IgD-negative memory B cell (primary cell): ENCODE data around the gene NPR1. TPM values are rescaled to one million over a fixed set of nuclear protein-coding genes. Genes with fewer than 3 reads are reported as not detected.

Source experiments
- H3K27ac Mint-ChIP-seq, 3 donors: one replicate each; pipeline ENCODE4 v1.8.0; 2020 to 2022; ENCODE audit warnings: mild to moderate bottlenecking in 3 of 3, mixed read lengths in 3 of 3, moderate library complexity in 1 of 3
- H3K27me3 Mint-ChIP-seq: one replicate; pipeline ENCODE4 v1.8.0; 2021; ENCODE audit warnings: mixed read lengths
- H3K36me3 Mint-ChIP-seq: one replicate; pipeline ENCODE4 v1.8.0; 2020; ENCODE audit warnings: mild to moderate bottlenecking, mixed read lengths
- H3K4me1 Mint-ChIP-seq, 3 donors: one replicate each; pipeline ENCODE4 v1.8.0; 2020 to 2022; ENCODE audit warnings: mixed read lengths in 3 of 3, mild to moderate bottlenecking in 1 of 3
- H3K4me3 Mint-ChIP-seq, 4 donors: one replicate each; pipeline ENCODE4 v1.8.0; 2020 to 2022; ENCODE audit warnings: mild to moderate bottlenecking in 4 of 4, mixed read lengths in 4 of 4, moderate library complexity in 3 of 4
- H3K9me3 Mint-ChIP-seq, 3 donors: one replicate each; pipeline ENCODE4 v1.8.0; 2020 to 2021; ENCODE audit warnings: mixed read lengths in 3 of 3, mild to moderate bottlenecking in 1 of 3
- polyA plus RNA-seq: library from polyadenylated mRNA; unstranded; fragments of 300-500 nt; fragmentation: Illumina TruSeq; gene quantifications from one replicate; pipeline ENCODE4 v1.2.3, GENCODE V29; 2021

NPR1 gene
- polyA plus RNA-seq, 1 donor from 2014 or later = not detected

- Mint-ChIP-seq H3K27ac (no peak overlapping the region), H3K9me3 (no peaks in the 10 kb centered on the region), H3K27me3 (peaks cover 32% of the 10 kb centered on the region), H3K36me3 (no peaks in the 10 kb centered on the region), H3K4me1 (peaks cover 8 to 11% (median 8%) of the 10 kb centered on the region in 3 donors), H3K4me3 (no peak overlapping the region)
Measured at GRCh38 chr1:153682730-153683129, 4.2 kb downstream of the NPR1 start.

GRCh38 chr1:153683854-153684253 lies 5.4 kb downstream of the NPR1 start:
- H3K4me1 Mint-ChIP-seq = peaks cover 0 to 9% (median 0%) of the 10 kb centered on the region in 3 donors
- H3K9me3 Mint-ChIP-seq = no peaks in the 10 kb centered on the region
- no peaks in the 10 kb centered on the region for H3K36me3 Mint-ChIP-seq
- no peak overlapping the region for H3K27ac Mint-ChIP-seq
- peaks cover 23% of the 10 kb centered on the region for H3K27me3 Mint-ChIP-seq
- no peak overlapping the region for H3K4me3 Mint-ChIP-seq

GRCh38 chr1:153684892-153685291 lies 6.4 kb downstream of the NPR1 start:
- Mint-ChIP-seq H3K4me1 (peaks cover 0 to 7% (median 0%) of the 10 kb centered on the region in 3 donors), H3K27me3 (peaks cover 18% of the 10 kb centered on the region), H3K36me3 (no peaks in the 10 kb centered on the region), H3K27ac (no peak overlapping the region), H3K4me3 (no peak overlapping the region), H3K9me3 (no peaks in the 10 kb centered on the region)

- no peak overlapping the region for H3K27ac Mint-ChIP-seq
- no peaks in the 10 kb centered on the region for H3K36me3 Mint-ChIP-seq
- no peak overlapping the region for H3K4me3 Mint-ChIP-seq
- H3K27me3 Mint-ChIP-seq = peaks cover 17% of the 10 kb centered on the region
- no peaks in the 10 kb centered on the region for H3K9me3 Mint-ChIP-seq
- H3K4me1 Mint-ChIP-seq = peaks cover 0 to 7% (median 0%) of the 10 kb centered on the region in 3 donors
Measured at GRCh38 chr1:153685544-153686340, 7.3 kb downstream of the NPR1 start.

GRCh38 chr1:153687346-153688125 lies 9.0 kb downstream of the NPR1 start:
- no peaks in the 10 kb centered on the region for H3K36me3 Mint-ChIP-seq
- no peak overlapping the region for H3K27ac Mint-ChIP-seq
- H3K4me1 Mint-ChIP-seq = peaks cover 0 to 7% (median 0%) of the 10 kb centered on the region in 3 donors
- H3K27me3 Mint-ChIP-seq = peaks cover 6% of the 10 kb centered on the region
- no peak overlapping the region for H3K4me3 Mint-ChIP-seq
- H3K9me3 Mint-ChIP-seq = no peaks in the 10 kb centered on the region

GRCh38 chr1:153688276-153688675 lies 9.8 kb downstream of the NPR1 start:
- H3K4me3 Mint-ChIP-seq = no peak overlapping the region
- peaks cover 5% of the 10 kb centered on the region for H3K27me3 Mint-ChIP-seq
- H3K27ac Mint-ChIP-seq = no peak overlapping the region
- no peaks in the 10 kb centered on the region for H3K9me3 Mint-ChIP-seq
- H3K36me3 Mint-ChIP-seq = no peaks in the 10 kb centered on the region
- peaks cover 0 to 7% (median 0%) of the 10 kb centered on the region in 3 donors for H3K4me1 Mint-ChIP-seq

GRCh38 chr1:153688736-153689328 lies 10.3 kb downstream of the NPR1 start:
- Mint-ChIP-seq H3K4me3 (no peak overlapping the region), H3K36me3 (no peaks in the 10 kb centered on the region), H3K4me1 (peaks cover 0 to 7% (median 0%) of the 10 kb centered on the region in 3 donors), H3K27ac (no peak overlapping the region), H3K9me3 (no peaks in the 10 kb centered on the region), H3K27me3 (peaks cover 2% of the 10 kb centered on the region)

GRCh38 chr1:153693466-153693865 lies 15.0 kb downstream of the NPR1 start:
- Mint-ChIP-seq H3K36me3 (no peaks in the 10 kb centered on the region), H3K27ac (no peak overlapping the region), H3K27me3 (peaks cover 7% of the 10 kb centered on the region), H3K4me1 (peaks cover 0 to 2% (median 0%) of the 10 kb centered on the region in 3 donors), H3K9me3 (no peaks in the 10 kb centered on the region), H3K4me3 (peak overlapping the region in 1 of 4 donors; percentile 68)

- Mint-ChIP-seq H3K9me3 (no peaks in the 10 kb centered on the region), H3K27me3 (peaks cover 7% of the 10 kb centered on the region), H3K4me1 (no peaks in the 10 kb centered on the region), H3K4me3 (no peak overlapping the region), H3K27ac (no peak overlapping the region), H3K36me3 (no peaks in the 10 kb centered on the region)
Measured at GRCh38 chr1:153696741-153697140, 18.3 kb downstream of the NPR1 start.

GRCh38 chr1:153697191-153698019 lies 18.9 kb downstream of the NPR1 start:
- Mint-ChIP-seq H3K4me1 (no peaks in the 10 kb centered on the region), H3K36me3 (no peaks in the 10 kb centered on the region), H3K4me3 (peak overlapping the region in 1 of 4 donors; percentile 38), H3K27me3 (peaks cover 7% of the 10 kb centered on the region), H3K27ac (peak overlapping the region in 1 of 3 donors; percentile 73), H3K9me3 (no peaks in the 10 kb centered on the region)

GRCh38 chr1:153698020-153698922 lies 19.8 kb downstream of the NPR1 start:
- Mint-ChIP-seq H3K27me3 (peaks cover 7% of the 10 kb centered on the region), H3K36me3 (no peaks in the 10 kb centered on the region), H3K4me1 (no peaks in the 10 kb centered on the region), H3K4me3 (peak overlapping the region in 1 of 4 donors; percentile 38), H3K27ac (peak overlapping the region in 1 of 3 donors; percentile 73), H3K9me3 (no peaks in the 10 kb centered on the region)

- no peak overlapping the region for H3K4me3 Mint-ChIP-seq
- no peaks in the 10 kb centered on the region for H3K4me1 Mint-ChIP-seq
- H3K27me3 Mint-ChIP-seq = peaks cover 7% of the 10 kb centered on the region
- no peaks in the 10 kb centered on the region for H3K9me3 Mint-ChIP-seq
- no peaks in the 10 kb centered on the region for H3K36me3 Mint-ChIP-seq
- no peak overlapping the region for H3K27ac Mint-ChIP-seq
Measured at GRCh38 chr1:153698923-153699714, 20.6 kb downstream of the NPR1 start.

GRCh38 chr1:153699768-153700167 lies 21.3 kb downstream of the NPR1 start:
- Mint-ChIP-seq H3K9me3 (no peaks in the 10 kb centered on the region), H3K27ac (no peak overlapping the region), H3K36me3 (no peaks in the 10 kb centered on the region), H3K4me3 (no peak overlapping the region), H3K4me1 (no peaks in the 10 kb centered on the region), H3K27me3 (peaks cover 7% of the 10 kb centered on the region)
